GM21723 (cell line): ENCODE results near the gene OR5K4.

ENCODE experiments used
- ATAC-seq: cut with Tn5 transposase; IDR thresholded peaks from one replicate; pipeline ENCODE4 v1.9.1; 2021; ENCODE audit warnings: mild to moderate bottlenecking, moderate library complexity; ENCODE audit not compliant: unreplicated experiment

The OR5K4 gene

GRCh38 chr3:98353554-98353953 is at the start of gene OR5K4:
OR5K4 (plus strand) TSS chr3:98353854; CDS start chr3:98353854, 0 bp downstream.
- no peak for ATAC-seq

GRCh38 chr3:98322101-98322500 is 31.6 kb upstream of the OR5K4 start:
- ATAC-seq, result no peak

GRCh38 chr3:98322686-98323085 is 31.0 kb upstream of the OR5K4 start:
- ATAC-seq, result no peak

GRCh38 chr3:98323425-98323824 is 30.2 kb upstream of the OR5K4 start:
- no peak for ATAC-seq

- ATAC-seq, result no peak
These were observed 28.6 kb upstream of the OR5K4 start for GRCh38 chr3:98325055-98325454.

- no peak for ATAC-seq
These were observed 27.4 kb upstream of the OR5K4 start for GRCh38 chr3:98326105-98326893.

GRCh38 chr3:98326945-98327344 is 26.7 kb upstream of the OR5K4 start:
- ATAC-seq, result peak; percentile 58

GRCh38 chr3:98328933-98329332 is 24.7 kb upstream of the OR5K4 start:
- ATAC-seq, result no peak

GRCh38 chr3:98329392-98330124 is 24.1 kb upstream of the OR5K4 start:
- peak; percentile 77 for ATAC-seq

GRCh38 chr3:98331329-98331728 is 22.3 kb upstream of the OR5K4 start:
- ATAC-seq, result no peak

- ATAC-seq, result no peak
These were observed 19.6 kb upstream of the OR5K4 start for GRCh38 chr3:98333989-98334606.

- no peak for ATAC-seq
These were observed 14.6 kb upstream of the OR5K4 start for GRCh38 chr3:98339031-98339430.

- ATAC-seq, result no peak
These were observed 11.9 kb upstream of the OR5K4 start for GRCh38 chr3:98341758-98342157.

GRCh38 chr3:98343647-98344507 is 9.8 kb upstream of the OR5K4 start:
- ATAC-seq, result peak; percentile 84

GRCh38 chr3:98350082-98350481 is 3.6 kb upstream of the OR5K4 start:
- no peak for ATAC-seq

- no peak for ATAC-seq
These were observed 5.6 kb downstream of the OR5K4 start for GRCh38 chr3:98359250-98359649.

GRCh38 chr3:98359993-98360675 is 6.5 kb downstream of the OR5K4 start:
- ATAC-seq, result peak; percentile 74

- ATAC-seq, result no peak
These were observed 7.0 kb downstream of the OR5K4 start for GRCh38 chr3:98360681-98361080.

- peak; percentile 49 for ATAC-seq
These were observed 7.6 kb downstream of the OR5K4 start for GRCh38 chr3:98361289-98361688.
